ENCODE results near the gene TTC7B. TPM values are rescaled to one million over a fixed set of nuclear protein-coding genes. Genes with fewer than 3 reads are reported as not detected.

Gene TTC7B
- total and polyA plus RNA-seq, 2 donors (not counting 3 experiments of a cell fraction or from before 2014, with no cell fraction given): 46.8 to 76.5 TPM

- CTCF ChIA-PET: interaction anchor here (0.6 to 5.6 kb wide), 33 partner anchors 9 to 786 kb away, joined by 3 to 108 read pairs (median 6); partner anchors contain the start of genes CALM1 and TTC7B
- H3K9ac ChIP-seq (replicated peaks; ENCODE audit: extremely low read depth, insufficient read depth, low read length): no peak overlapping the region
- FAIRE-seq (no peak), DNase-seq (ENCODE audit: low read depth, low spot score) (no peak)
- BruUV-seq (replicated peaks): no TSS peak
- POLR2A ChIA-PET: interaction anchor here (1.0 kb wide), 1 partner anchor 362 kb away, joined by 5 read pairs; the partner anchor contains the start of gene CALM1
- no peaks in the 10 kb centered on the region for H3K9me3 ChIP-seq (replicated peaks; ENCODE audit: control insufficient read depth, insufficient read depth, low read length)
- H3K4me2 ChIP-seq (ENCODE audit: insufficient read depth, low read length): no peak overlapping the region
- no peaks in the 10 kb centered on the region for H3K79me2 ChIP-seq (ENCODE audit: control insufficient read depth, insufficient read depth, low read length)
- intact Hi-C loops (cut with micrococcal nuclease): loop anchor here (1.0 to 5.0 kb wide), 7 partner anchors 44 to 472 kb away; no protein-coding TSS in a partner anchor
- H3K4me1 ChIP-seq (ENCODE audit: control insufficient read depth, extremely low read depth, insufficient read depth, low read length): peaks cover 15% of the 10 kb centered on the region
- no peaks in the 10 kb centered on the region for H3K9me1 ChIP-seq (replicated peaks; ENCODE audit: control insufficient read depth, extremely low read depth, insufficient read depth, low read length)
- H3K4me3 ChIP-seq (replicated peaks in 1 of 3; ENCODE audit: insufficient read depth in 1 of 3, low read depth in 1 of 3, low read length in 3 of 3): no peak overlapping the region
- no peaks in the 10 kb centered on the region for H3K36me3 ChIP-seq (ENCODE audit: control insufficient read depth in 2 of 2, extremely low read depth in 1 of 2, insufficient read depth in 2 of 2, low read length in 2 of 2)
- no peak overlapping the region for H2AFZ ChIP-seq (ENCODE audit: low read depth, low read length)
- no peaks in the 10 kb centered on the region for H3K27me3 ChIP-seq (ENCODE audit: control insufficient read depth in 2 of 2, insufficient read depth in 2 of 2, low read length in 2 of 2)
- H4K20me1 ChIP-seq (replicated peaks; ENCODE audit: control insufficient read depth, extremely low read depth, insufficient read depth, low read length): no peaks in the 10 kb centered on the region
- dilution Hi-C loops (cut with MboI; ENCODE audit: extremely low pct_ligation_motif_present, low sequenced_read_pairs): no loop called here
- H3K27ac ChIP-seq (ENCODE audit: insufficient read depth, low read depth, low read length): peak overlapping the region; percentile 61
- no peak for TF ChIP-seq POLR2AphosphoS5 (IDR thresholded peaks at IDR 0.05; ENCODE audit: insufficient read depth, low read depth, low read length)
- no peak for TF ChIP-seq FOS (IDR thresholded peaks at IDR 0.05; ENCODE audit: borderline replicate concordance, insufficient read depth, low read length)
- no peak for TF ChIP-seq GATA2 (IDR thresholded peaks at IDR 0.05; ENCODE audit: insufficient read depth, insufficient read length, low read depth, low read length)
- no peak for TF ChIP-seq MAX (IDR thresholded peaks at IDR 0.05; ENCODE audit: insufficient read depth, insufficient read length)
Observed at GRCh38 chr14:90759370-90760077, 56.7 kb downstream of the TTC7B start.

GRCh38 chr14:90758959-90759358, 57.3 kb downstream of the TTC7B start:
- no peak for FAIRE-seq
- no peaks in the 10 kb centered on the region for H3K79me2 ChIP-seq (ENCODE audit: control insufficient read depth, insufficient read depth, low read length)
- peak overlapping the region in 1 of 3 experiments; percentile 34 for H3K4me3 ChIP-seq (replicated peaks in 1 of 3; ENCODE audit: insufficient read depth in 1 of 3, low read depth in 1 of 3, low read length in 3 of 3)
- dilution Hi-C loops (cut with MboI; ENCODE audit: extremely low pct_ligation_motif_present, low sequenced_read_pairs): no loop called here
- TF ChIP-seq POLR2A (IDR thresholded peaks at IDR 0.05; ENCODE audit: low read depth, low read length): no peak
- TF ChIP-seq POLR2AphosphoS5 (IDR thresholded peaks at IDR 0.05; ENCODE audit: insufficient read depth, low read depth, low read length): peak; percentile 3
- no peak for TF ChIP-seq EZH2 (IDR thresholded peaks at IDR 0.05; ENCODE audit: borderline replicate concordance, low read depth, low read length, severe bottlenecking)
- H3K36me3 ChIP-seq (ENCODE audit: control insufficient read depth in 2 of 2, extremely low read depth in 1 of 2, insufficient read depth in 2 of 2, low read length in 2 of 2): no peaks in the 10 kb centered on the region
- no peaks in the 10 kb centered on the region for H3K27me3 ChIP-seq (ENCODE audit: control insufficient read depth in 2 of 2, insufficient read depth in 2 of 2, low read length in 2 of 2)
- peak; percentile 45 for DNase-seq (ENCODE audit: low read depth, low spot score)
- BruUV-seq (replicated peaks): TSS peak; percentile 56
- intact Hi-C loops (cut with micrococcal nuclease): loop anchor here (1.0 to 5.0 kb wide), 10 partner anchors 36 to 472 kb away; no protein-coding TSS in a partner anchor
- H3K4me1 ChIP-seq (ENCODE audit: control insufficient read depth, extremely low read depth, insufficient read depth, low read length): peaks cover 15% of the 10 kb centered on the region
- H3K9ac ChIP-seq (replicated peaks; ENCODE audit: extremely low read depth, insufficient read depth, low read length): peak overlapping the region; percentile 85
- no peaks in the 10 kb centered on the region for H3K9me1 ChIP-seq (replicated peaks; ENCODE audit: control insufficient read depth, extremely low read depth, insufficient read depth, low read length)
- H3K27ac ChIP-seq (ENCODE audit: insufficient read depth, low read depth, low read length): peak overlapping the region; percentile 61
- CTCF ChIA-PET: interaction anchor here (0.6 to 5.6 kb wide), 57 partner anchors 9 to 804 kb away, joined by 3 to 108 read pairs (median 5); partner anchors contain the start of genes CALM1, EFCAB11, PSMC1 and RPS6KA5
- H3K4me2 ChIP-seq (ENCODE audit: insufficient read depth, low read length): peak overlapping the region; percentile 71
- POLR2A ChIA-PET: interaction anchor here (0.8 to 1.1 kb wide), 4 partner anchors 350 to 363 kb away, joined by 3 to 13 read pairs (median 4); partner anchors contain the start of gene CALM1
- no peaks in the 10 kb centered on the region for H4K20me1 ChIP-seq (replicated peaks; ENCODE audit: control insufficient read depth, extremely low read depth, insufficient read depth, low read length)
- H2AFZ ChIP-seq (ENCODE audit: low read depth, low read length): peak overlapping the region; percentile 12
- H3K9me3 ChIP-seq (replicated peaks; ENCODE audit: control insufficient read depth, insufficient read depth, low read length): no peaks in the 10 kb centered on the region

All from endothelial cell of umbilical vein (primary cell).